Panc1 (cell line): ENCODE results near the gene PSMA5.

ENCODE experiments used
- CTCF ChIP-seq: fragments of 450-650 bp; IDR thresholded peaks from 2 replicates; pipeline ENCODE4 v1.5.1; 2017; ENCODE audit warnings: mild to moderate bottlenecking
- POLR2AphosphoS5 ChIP-seq: IDR thresholded peaks from 2 replicates; pipeline ENCODE4 v1.6.1; 2012; ENCODE audit warnings: mild to moderate bottlenecking, low read depth, low read length, moderate library complexity

- TF ChIP-seq CTCF (no peak), POLR2AphosphoS5 (no peak)
These were observed 53.1 kb downstream of the PSMA5 start for GRCh38 chr1:109373126-109373525.
